Ishikawa (cell line): ENCODE results near the gene LAMA1.

Experiments
- CEBPB ChIP-seq: IDR thresholded peaks from 2 replicates; pipeline ENCODE4 v1.6.1; 2012
- CREB1 ChIP-seq: IDR thresholded peaks from 2 replicates; pipeline ENCODE4 v1.6.1; 2012; ENCODE audit warnings: low read depth
- EGR1 ChIP-seq: IDR thresholded peaks from 2 replicates; pipeline ENCODE4 v1.6.1; 2012
- EP300 ChIP-seq: IDR thresholded peaks from 2 replicates; pipeline ENCODE4 v1.6.1; 2012; ENCODE audit warnings: borderline replicate concordance
- FOXM1 ChIP-seq: IDR thresholded peaks from 2 replicates; pipeline ENCODE4 v1.6.1; 2012; ENCODE audit warnings: low read depth, borderline replicate concordance
- NFIC ChIP-seq: IDR thresholded peaks from 2 replicates; pipeline ENCODE4 v1.6.1; 2012
- RAD21 ChIP-seq: IDR thresholded peaks from 2 replicates; pipeline ENCODE4 v1.6.1; 2012; ENCODE audit warnings: low read depth
- TAF1 ChIP-seq: IDR thresholded peaks from 2 replicates; pipeline ENCODE4 v1.6.1; 2012; ENCODE audit warnings: low read depth, mild to moderate bottlenecking
- TCF12 ChIP-seq: IDR thresholded peaks from 2 replicates; pipeline ENCODE4 v1.6.1; 2012; ENCODE audit warnings: low read depth
- TEAD4 ChIP-seq: IDR thresholded peaks from 2 replicates; pipeline ENCODE4 v1.6.1; 2012
- YY1 ChIP-seq: IDR thresholded peaks from 2 replicates; pipeline ENCODE4 v1.6.1; 2012; ENCODE audit warnings: low read depth
- ZBTB7A ChIP-seq: IDR thresholded peaks from 2 replicates; pipeline ENCODE4 v1.6.1; 2012; ENCODE audit warnings: low read depth
- TF ChIP-seq, protein P1 (sequence below): IDR thresholded peaks from 2 replicates; pipeline ENCODE4 v1.6.1; 2012
- TF ChIP-seq, protein P2 (sequence below): IDR thresholded peaks from 2 replicates; pipeline ENCODE4 v1.6.1; 2012; ENCODE audit warnings: low read depth, mild to moderate bottlenecking
- TF ChIP-seq, protein P3 (sequence below): IDR thresholded peaks from 2 replicates; pipeline ENCODE4 v1.6.1; 2012

The LAMA1 gene

DNA sequence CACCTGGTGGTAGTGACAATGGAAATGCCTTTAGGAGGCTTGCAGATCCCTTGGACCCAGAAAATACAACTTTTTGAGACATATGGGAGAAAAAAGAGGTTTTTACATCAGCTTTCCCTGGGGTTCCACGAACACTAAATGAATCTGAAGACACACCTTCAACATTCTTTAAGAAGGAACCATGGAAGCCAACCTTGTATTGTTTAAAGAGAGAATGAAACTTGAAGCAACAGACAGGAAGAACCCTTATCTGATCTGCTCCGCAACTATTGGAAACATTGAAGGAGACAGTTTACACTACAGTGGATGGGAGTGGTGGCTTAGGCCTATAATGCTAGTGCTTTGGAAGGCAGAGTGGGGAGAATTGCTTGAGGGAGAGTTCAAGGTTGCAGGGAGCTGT is 190.4 kb downstream of the LAMA1 start:
- TF ChIP-seq, protein P1, sequence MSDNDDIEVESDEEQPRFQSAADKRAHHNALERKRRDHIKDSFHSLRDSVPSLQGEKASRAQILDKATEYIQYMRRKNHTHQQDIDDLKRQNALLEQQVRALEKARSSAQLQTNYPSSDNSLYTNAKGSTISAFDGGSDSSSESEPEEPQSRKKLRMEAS, result no peak
- TF ChIP-seq NFIC (no peak), TEAD4 (no peak), CEBPB (no peak), EGR1 (no peak), TCF12 (no peak), ZBTB7A (no peak), TAF1 (no peak), FOXM1 (no peak)
- TF ChIP-seq, protein P2, sequence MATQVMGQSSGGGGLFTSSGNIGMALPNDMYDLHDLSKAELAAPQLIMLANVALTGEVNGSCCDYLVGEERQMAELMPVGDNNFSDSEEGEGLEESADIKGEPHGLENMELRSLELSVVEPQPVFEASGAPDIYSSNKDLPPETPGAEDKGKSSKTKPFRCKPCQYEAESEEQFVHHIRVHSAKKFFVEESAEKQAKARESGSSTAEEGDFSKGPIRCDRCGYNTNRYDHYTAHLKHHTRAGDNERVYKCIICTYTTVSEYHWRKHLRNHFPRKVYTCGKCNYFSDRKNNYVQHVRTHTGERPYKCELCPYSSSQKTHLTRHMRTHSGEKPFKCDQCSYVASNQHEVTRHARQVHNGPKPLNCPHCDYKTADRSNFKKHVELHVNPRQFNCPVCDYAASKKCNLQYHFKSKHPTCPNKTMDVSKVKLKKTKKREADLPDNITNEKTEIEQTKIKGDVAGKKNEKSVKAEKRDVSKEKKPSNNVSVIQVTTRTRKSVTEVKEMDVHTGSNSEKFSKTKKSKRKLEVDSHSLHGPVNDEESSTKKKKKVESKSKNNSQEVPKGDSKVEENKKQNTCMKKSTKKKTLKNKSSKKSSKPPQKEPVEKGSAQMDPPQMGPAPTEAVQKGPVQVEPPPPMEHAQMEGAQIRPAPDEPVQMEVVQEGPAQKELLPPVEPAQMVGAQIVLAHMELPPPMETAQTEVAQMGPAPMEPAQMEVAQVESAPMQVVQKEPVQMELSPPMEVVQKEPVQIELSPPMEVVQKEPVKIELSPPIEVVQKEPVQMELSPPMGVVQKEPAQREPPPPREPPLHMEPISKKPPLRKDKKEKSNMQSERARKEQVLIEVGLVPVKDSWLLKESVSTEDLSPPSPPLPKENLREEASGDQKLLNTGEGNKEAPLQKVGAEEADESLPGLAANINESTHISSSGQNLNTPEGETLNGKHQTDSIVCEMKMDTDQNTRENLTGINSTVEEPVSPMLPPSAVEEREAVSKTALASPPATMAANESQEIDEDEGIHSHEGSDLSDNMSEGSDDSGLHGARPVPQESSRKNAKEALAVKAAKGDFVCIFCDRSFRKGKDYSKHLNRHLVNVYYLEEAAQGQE, result no peak
- TF ChIP-seq, protein P3, sequence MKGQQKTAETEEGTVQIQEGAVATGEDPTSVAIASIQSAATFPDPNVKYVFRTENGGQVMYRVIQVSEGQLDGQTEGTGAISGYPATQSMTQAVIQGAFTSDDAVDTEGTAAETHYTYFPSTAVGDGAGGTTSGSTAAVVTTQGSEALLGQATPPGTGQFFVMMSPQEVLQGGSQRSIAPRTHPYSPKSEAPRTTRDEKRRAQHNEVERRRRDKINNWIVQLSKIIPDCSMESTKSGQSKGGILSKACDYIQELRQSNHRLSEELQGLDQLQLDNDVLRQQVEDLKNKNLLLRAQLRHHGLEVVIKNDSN, result no peak

DNA sequence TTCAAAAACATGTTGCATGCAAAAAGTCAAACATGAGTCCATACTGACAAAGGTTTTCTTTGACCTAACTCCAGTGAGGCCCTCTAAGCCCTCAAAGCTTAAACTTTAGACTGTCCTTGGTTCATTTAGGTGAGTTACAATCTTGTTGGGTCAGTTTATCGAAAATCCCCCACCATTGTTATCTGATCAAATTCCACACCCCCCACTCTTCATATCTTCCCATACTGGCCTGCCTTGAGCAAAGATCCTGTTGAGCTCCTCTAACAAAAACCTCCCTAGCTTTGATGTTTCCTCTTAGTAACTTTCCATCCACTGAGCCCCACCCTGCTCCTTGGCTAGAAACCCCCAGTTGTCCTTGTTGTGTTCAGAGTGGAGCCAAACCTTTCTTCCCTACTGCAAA is 194.4 kb downstream of the LAMA1 start:
- TF ChIP-seq TEAD4 (no peak), ZBTB7A (no peak), EP300 (no peak), EGR1 (no peak), TCF12 (no peak), FOXM1 (no peak), NFIC (no peak), TAF1 (no peak), RAD21 (no peak), CREB1 (no peak), YY1 (no peak), CEBPB (no peak)
- TF ChIP-seq, protein P3, result no peak
- TF ChIP-seq, protein P1, result no peak
- TF ChIP-seq, protein P2, result no peak

DNA sequence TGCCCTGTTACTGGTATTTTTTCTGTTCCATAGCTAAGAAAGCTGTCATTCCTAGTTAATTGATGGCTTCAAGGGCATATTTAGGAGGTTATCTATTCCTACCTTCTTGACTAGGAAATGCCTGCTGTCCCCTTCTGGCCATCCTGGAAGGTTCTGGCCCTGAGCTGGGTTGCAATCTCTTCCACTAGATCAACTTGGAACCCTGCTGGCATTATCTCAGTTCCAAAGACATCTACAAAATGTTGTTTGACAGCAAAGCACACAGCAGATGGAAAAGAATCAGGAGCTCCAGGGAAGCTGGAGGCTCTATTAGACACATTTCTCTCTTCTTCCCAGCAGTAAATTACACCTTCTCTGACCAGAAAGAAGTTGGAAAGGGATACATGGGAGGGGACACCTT is 196.0 kb downstream of the LAMA1 start:
- TF ChIP-seq ZBTB7A (no peak), CEBPB (no peak), CREB1 (no peak), TEAD4 (no peak), YY1 (no peak), NFIC (no peak), EGR1 (no peak), FOXM1 (no peak), TAF1 (no peak), EP300 (no peak), TCF12 (no peak), RAD21 (no peak)
- TF ChIP-seq, protein P2, result no peak
- TF ChIP-seq, protein P3, result no peak
- TF ChIP-seq, protein P1, result no peak

DNA sequence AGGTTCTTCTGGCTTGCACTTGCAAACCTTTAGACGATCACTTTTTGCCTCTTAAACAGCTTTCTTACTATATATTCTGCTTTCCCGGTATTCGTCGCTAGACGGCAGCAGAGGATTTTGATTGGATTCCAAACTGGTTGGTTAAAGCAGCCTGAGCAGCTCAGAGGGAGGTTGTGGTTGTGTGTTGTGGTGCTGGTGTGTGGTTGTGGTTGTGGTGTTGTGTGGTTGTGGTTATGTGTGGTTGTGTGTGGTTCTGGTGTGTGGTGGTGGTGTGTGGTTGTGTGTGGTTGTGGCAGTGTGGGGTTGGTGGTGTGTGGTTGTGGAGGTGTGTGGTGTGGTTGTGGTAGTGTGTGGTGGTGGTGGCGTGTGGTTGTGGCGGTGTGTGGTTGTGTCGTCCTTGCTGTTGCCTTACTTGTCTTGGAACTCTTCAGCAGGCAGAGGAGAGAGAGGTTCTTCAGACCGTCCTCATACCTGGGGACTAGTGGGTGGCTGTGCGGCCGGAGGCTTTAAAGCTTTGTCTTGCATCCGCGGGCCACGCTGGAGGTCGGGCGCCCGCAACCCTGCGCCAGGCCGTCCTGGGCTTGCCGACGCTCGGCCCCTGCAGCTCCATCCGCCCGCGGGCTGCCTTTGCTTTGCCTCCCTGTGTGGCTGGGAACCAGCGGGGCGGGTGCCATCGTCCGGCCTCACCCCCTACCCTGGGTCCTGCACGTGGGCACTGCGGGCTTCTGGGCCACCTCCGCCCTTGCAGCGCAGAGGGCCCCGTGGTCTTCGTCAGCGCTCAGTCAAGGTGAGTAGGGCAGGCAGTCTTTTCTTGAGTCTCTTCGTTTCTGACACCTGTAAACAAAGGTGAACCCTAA is 197.3 kb downstream of the LAMA1 start:
- TF ChIP-seq, protein P3, result no peak
- TF ChIP-seq, protein P1, result no peak
- TF ChIP-seq NFIC (no peak), TAF1 (no peak), FOXM1 (no peak), RAD21 (peak; percentile 68)
